Activated T-helper 1 cell treated with anti-CD3 and anti-CD28 coated beads, Interleukin-12 subunit alpha, Interleukin-12 subunit beta, Interleukin-2, Interleukin-4 antibody, amounts not matched to agents 30 ng/mL and 10 ng/mL and 1 ng/mL, durations not matched to agents 14 hours and 24 hours and 36 hours (primary cell): ENCODE results near the gene HHIPL1. TPM values are rescaled to one million over a fixed set of nuclear protein-coding genes. Genes with fewer than 3 reads are reported as not detected.

ENCODE experiments used
- DNase-seq: peaks from one replicate; pipeline ENCODE4 v3.0.0; 2021; ENCODE audit warnings: low spot score
- H3K27ac Mint-ChIP-seq: one replicate; pipeline ENCODE4 v1.8.0; 2021; ENCODE audit warnings: mild to moderate bottlenecking, mixed read lengths
- H3K27me3 Mint-ChIP-seq: one replicate; pipeline ENCODE4 v1.8.0; 2022; ENCODE audit warnings: mild to moderate bottlenecking, moderate library complexity, mixed read lengths; ENCODE audit not compliant: insufficient read depth
- H3K36me3 Mint-ChIP-seq: one replicate; pipeline ENCODE4 v1.8.0; 2021; ENCODE audit warnings: low read depth, mixed read lengths
- H3K4me1 Mint-ChIP-seq: one replicate; pipeline ENCODE4 v1.8.0; 2021; ENCODE audit warnings: low read depth, mixed read lengths
- H3K4me3 Mint-ChIP-seq: one replicate; pipeline ENCODE4 v1.8.0; 2021; ENCODE audit warnings: mild to moderate bottlenecking, moderate library complexity, mixed read lengths
- H3K9me3 Mint-ChIP-seq: one replicate; pipeline ENCODE4 v1.8.0; 2021; ENCODE audit warnings: mixed read lengths
- intact Hi-C: fragments of 100-400 bp; cut with micrococcal nuclease; formaldehyde crosslinking; loops from one replicate; pipeline ENCODE4 v1.15.1; 2024
- total RNA-seq: library from RNA; stranded (reverse); gene quantifications from 2 replicates; pipeline ENCODE4 v1.2.3, GENCODE V29; 2022

HHIPL1 gene
- total RNA-seq, 1 donor from 2014 or later, result not detected

- H3K4me1 Mint-ChIP-seq, result no peaks in the 10 kb centered on the region
- no peaks in the 10 kb centered on the region for H3K9me3 Mint-ChIP-seq
- no peaks in the 10 kb centered on the region for H3K36me3 Mint-ChIP-seq
- DNase-seq, result no peak
- no peak overlapping the region for H3K4me3 Mint-ChIP-seq
- H3K27me3 Mint-ChIP-seq, result peaks cover 47% of the 10 kb centered on the region
- intact Hi-C loops, result loop anchor here (10.0 kb wide), 2 partner anchors 375 to 685 kb away; partner anchors contain the start of genes EVL and WDR25
- H3K27ac Mint-ChIP-seq, result no peak overlapping the region
These were observed 44.6 kb downstream of the HHIPL1 start for GRCh38 chr14:99689266-99690236.

- H3K27me3 Mint-ChIP-seq, result peaks cover 40% of the 10 kb centered on the region
- no peaks in the 10 kb centered on the region for H3K4me1 Mint-ChIP-seq
- no peaks in the 10 kb centered on the region for H3K9me3 Mint-ChIP-seq
- H3K27ac Mint-ChIP-seq, result no peak overlapping the region
- no peaks in the 10 kb centered on the region for H3K36me3 Mint-ChIP-seq
- DNase-seq, result no peak
- intact Hi-C loops, result no loop called here
- H3K4me3 Mint-ChIP-seq, result no peak overlapping the region
These were observed 45.7 kb downstream of the HHIPL1 start for GRCh38 chr14:99690636-99691035.

- Mint-ChIP-seq H3K4me3 (no peak overlapping the region), H3K27ac (no peak overlapping the region), H3K9me3 (no peaks in the 10 kb centered on the region), H3K27me3 (peaks cover 33% of the 10 kb centered on the region), H3K4me1 (no peaks in the 10 kb centered on the region), H3K36me3 (no peaks in the 10 kb centered on the region)
- DNase-seq, result no peak
- intact Hi-C loops, result no loop called here
These were observed 46.4 kb downstream of the HHIPL1 start for GRCh38 chr14:99691111-99691885.

GRCh38 chr14:99693918-99694317, 49.0 kb downstream of the HHIPL1 start:
- Mint-ChIP-seq H3K27ac (no peak overlapping the region), H3K27me3 (peaks cover 31% of the 10 kb centered on the region), H3K36me3 (no peaks in the 10 kb centered on the region), H3K9me3 (no peaks in the 10 kb centered on the region), H3K4me1 (no peaks in the 10 kb centered on the region), H3K4me3 (no peak overlapping the region)
- intact Hi-C loops, result no loop called here
- DNase-seq, result no peak

- Mint-ChIP-seq H3K27ac (no peak overlapping the region), H3K27me3 (peaks cover 23% of the 10 kb centered on the region)
- intact Hi-C loops, result no loop called here
These were observed 52.0 kb downstream of the HHIPL1 start for GRCh38 chr14:99696929-99697328.

GRCh38 chr14:99698236-99698635, 53.3 kb downstream of the HHIPL1 start:
- H3K27me3 Mint-ChIP-seq, result peaks cover 22% of the 10 kb centered on the region
- H3K4me3 Mint-ChIP-seq, result no peak overlapping the region
- intact Hi-C loops, result no loop called here
- no peak for DNase-seq
- no peaks in the 10 kb centered on the region for H3K4me1 Mint-ChIP-seq
- no peaks in the 10 kb centered on the region for H3K36me3 Mint-ChIP-seq
- H3K9me3 Mint-ChIP-seq, result peaks cover 6% of the 10 kb centered on the region
- no peak overlapping the region for H3K27ac Mint-ChIP-seq

More at GRCh38 chr14:99696929-99697328, 52.0 kb downstream of the HHIPL1 start:
- no peak for DNase-seq
- Mint-ChIP-seq H3K36me3 (no peaks in the 10 kb centered on the region), H3K4me1 (no peaks in the 10 kb centered on the region), H3K9me3 (no peaks in the 10 kb centered on the region), H3K4me3 (no peak overlapping the region)

GRCh38 chr14:99698642-99699041, 53.7 kb downstream of the HHIPL1 start:
- peaks cover 10% of the 10 kb centered on the region for H3K9me3 Mint-ChIP-seq
- intact Hi-C loops, result no loop called here
- H3K36me3 Mint-ChIP-seq, result no peaks in the 10 kb centered on the region
- DNase-seq, result no peak
- H3K27ac Mint-ChIP-seq, result no peak overlapping the region
- H3K4me1 Mint-ChIP-seq, result no peaks in the 10 kb centered on the region
- H3K27me3 Mint-ChIP-seq, result peaks cover 22% of the 10 kb centered on the region
- H3K4me3 Mint-ChIP-seq, result no peak overlapping the region

GRCh38 chr14:99699085-99699760, 54.3 kb downstream of the HHIPL1 start:
- H3K9me3 Mint-ChIP-seq, result peaks cover 12% of the 10 kb centered on the region
- no peak for DNase-seq
- no peak overlapping the region for H3K4me3 Mint-ChIP-seq
- peaks cover 18% of the 10 kb centered on the region for H3K27me3 Mint-ChIP-seq
- intact Hi-C loops, result no loop called here
- H3K27ac Mint-ChIP-seq, result no peak overlapping the region
- no peaks in the 10 kb centered on the region for H3K36me3 Mint-ChIP-seq
- no peaks in the 10 kb centered on the region for H3K4me1 Mint-ChIP-seq

- Mint-ChIP-seq H3K4me1 (no peaks in the 10 kb centered on the region), H3K27ac (no peak overlapping the region), H3K4me3 (no peak overlapping the region), H3K27me3 (peaks cover 14% of the 10 kb centered on the region), H3K36me3 (no peaks in the 10 kb centered on the region), H3K9me3 (peaks cover 18% of the 10 kb centered on the region)
- intact Hi-C loops, result no loop called here
- no peak for DNase-seq
These were observed 54.9 kb downstream of the HHIPL1 start for GRCh38 chr14:99699861-99700260.

GRCh38 chr14:99700379-99700778, 55.5 kb downstream of the HHIPL1 start:
- Mint-ChIP-seq H3K9me3 (peaks cover 18% of the 10 kb centered on the region), H3K36me3 (no peaks in the 10 kb centered on the region), H3K27me3 (peaks cover 14% of the 10 kb centered on the region), H3K27ac (no peak overlapping the region), H3K4me1 (no peaks in the 10 kb centered on the region), H3K4me3 (no peak overlapping the region)
- intact Hi-C loops, result no loop called here
- no peak for DNase-seq

GRCh38 chr14:99701260-99701659, 56.3 kb downstream of the HHIPL1 start:
- no peaks in the 10 kb centered on the region for H3K4me1 Mint-ChIP-seq
- no peak for DNase-seq
- intact Hi-C loops, result no loop called here
- H3K4me3 Mint-ChIP-seq, result no peak overlapping the region
- H3K9me3 Mint-ChIP-seq, result peaks cover 18% of the 10 kb centered on the region
- H3K27me3 Mint-ChIP-seq, result peaks cover 14% of the 10 kb centered on the region
- no peak overlapping the region for H3K27ac Mint-ChIP-seq
- no peaks in the 10 kb centered on the region for H3K36me3 Mint-ChIP-seq

- Mint-ChIP-seq H3K9me3 (peaks cover 18% of the 10 kb centered on the region), H3K4me1 (no peaks in the 10 kb centered on the region), H3K27ac (no peak overlapping the region), H3K36me3 (no peaks in the 10 kb centered on the region), H3K4me3 (no peak overlapping the region), H3K27me3 (peaks cover 12% of the 10 kb centered on the region)
- intact Hi-C loops, result no loop called here
- no peak for DNase-seq
These were observed 57.2 kb downstream of the HHIPL1 start for GRCh38 chr14:99702115-99702514.
